CD4-positive, alpha-beta T cell treated with Interleukin-21 for 1 hour (primary cell): Measurements from ENCODE around the gene LY9.
A peak's percentile ranks its signal among the peaks of the same experiment; 100 is the strongest.

Experiments used
- DNase-seq: peaks from one replicate; pipeline ENCODE4 v3.0.0-alpha.2; 2020

The LY9 gene, protein sequence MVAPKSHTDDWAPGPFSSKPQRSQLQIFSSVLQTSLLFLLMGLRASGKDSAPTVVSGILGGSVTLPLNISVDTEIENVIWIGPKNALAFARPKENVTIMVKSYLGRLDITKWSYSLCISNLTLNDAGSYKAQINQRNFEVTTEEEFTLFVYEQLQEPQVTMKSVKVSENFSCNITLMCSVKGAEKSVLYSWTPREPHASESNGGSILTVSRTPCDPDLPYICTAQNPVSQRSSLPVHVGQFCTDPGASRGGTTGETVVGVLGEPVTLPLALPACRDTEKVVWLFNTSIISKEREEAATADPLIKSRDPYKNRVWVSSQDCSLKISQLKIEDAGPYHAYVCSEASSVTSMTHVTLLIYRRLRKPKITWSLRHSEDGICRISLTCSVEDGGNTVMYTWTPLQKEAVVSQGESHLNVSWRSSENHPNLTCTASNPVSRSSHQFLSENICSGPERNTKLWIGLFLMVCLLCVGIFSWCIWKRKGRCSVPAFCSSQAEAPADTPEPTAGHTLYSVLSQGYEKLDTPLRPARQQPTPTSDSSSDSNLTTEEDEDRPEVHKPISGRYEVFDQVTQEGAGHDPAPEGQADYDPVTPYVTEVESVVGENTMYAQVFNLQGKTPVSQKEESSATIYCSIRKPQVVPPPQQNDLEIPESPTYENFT

DNA sequence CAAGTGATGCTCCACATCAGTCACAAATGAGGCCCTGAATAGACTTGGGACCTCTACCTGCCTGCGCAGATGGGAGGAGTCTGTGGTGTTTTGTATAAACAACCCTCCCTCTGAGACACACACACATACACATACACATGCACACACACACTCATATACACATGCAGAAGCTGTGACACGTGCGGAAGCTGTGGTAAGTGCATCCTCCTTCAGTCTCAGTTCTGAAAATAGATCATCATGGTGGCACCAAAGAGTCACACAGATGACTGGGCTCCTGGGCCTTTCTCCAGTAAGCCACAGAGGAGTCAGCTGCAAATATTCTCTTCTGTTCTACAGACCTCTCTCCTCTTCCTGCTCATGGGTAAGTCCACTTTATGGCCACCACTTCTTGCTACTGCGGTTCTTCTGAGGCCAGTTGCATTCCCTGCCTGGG, at the start of gene LY9:
TSS of gene LY9 (plus strand) at position 224 of the 433 bp plus-strand sequence. CDS start at position 238, 14 bp downstream.
- peak; percentile 94 for DNase-seq

DNA sequence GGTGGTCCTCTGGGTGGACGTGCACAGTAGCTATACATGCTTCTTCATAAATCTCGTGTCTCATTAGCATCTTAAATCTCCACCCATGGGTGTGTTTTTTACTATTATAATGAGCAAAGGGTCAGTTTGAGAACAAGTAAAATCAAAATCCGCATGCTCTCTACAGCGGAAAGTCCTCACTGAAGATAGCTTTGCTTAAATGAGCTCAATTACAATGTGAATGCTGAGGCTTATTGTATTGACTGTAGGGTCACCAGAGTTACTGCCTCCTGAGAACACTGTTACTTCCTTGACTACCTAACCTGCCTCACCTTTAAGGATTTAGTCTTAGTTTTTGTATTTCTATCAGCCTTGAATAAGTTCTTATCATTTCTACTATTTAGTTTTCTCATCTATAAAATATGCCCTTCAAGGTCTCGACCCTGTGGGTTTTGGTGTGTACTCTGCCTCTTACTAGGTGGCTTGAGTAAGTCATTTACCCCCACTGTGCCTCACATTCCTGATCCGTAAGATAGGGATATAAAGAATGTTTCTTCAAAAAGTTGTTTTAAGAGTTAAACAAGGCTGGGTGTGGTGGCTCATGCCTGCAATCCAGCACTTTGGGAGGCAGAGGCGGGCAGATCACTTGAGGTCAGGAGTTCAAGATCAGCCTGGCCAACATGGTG, 49.0 kb upstream of the LY9 start:
- no peak for DNase-seq

DNA sequence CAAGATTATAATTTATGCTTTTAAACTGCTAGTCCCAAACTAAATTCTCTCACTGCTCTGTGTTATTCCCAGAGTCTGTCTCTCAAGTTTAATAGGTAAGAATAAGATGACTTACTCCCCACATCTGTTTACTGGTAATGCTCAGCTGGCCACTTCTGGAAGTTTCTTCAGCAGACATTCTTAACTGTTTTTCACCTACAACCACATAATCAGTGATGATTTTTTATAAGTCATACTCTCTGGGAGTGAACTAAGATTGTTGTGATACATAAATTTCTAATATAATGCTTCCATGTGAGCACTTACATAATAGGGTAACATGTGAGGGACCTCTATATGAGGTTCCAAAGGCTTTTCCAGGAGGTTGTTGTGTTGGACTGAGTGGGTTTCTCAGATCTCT, 48.3 kb upstream of the LY9 start:
- no peak for DNase-seq

DNA sequence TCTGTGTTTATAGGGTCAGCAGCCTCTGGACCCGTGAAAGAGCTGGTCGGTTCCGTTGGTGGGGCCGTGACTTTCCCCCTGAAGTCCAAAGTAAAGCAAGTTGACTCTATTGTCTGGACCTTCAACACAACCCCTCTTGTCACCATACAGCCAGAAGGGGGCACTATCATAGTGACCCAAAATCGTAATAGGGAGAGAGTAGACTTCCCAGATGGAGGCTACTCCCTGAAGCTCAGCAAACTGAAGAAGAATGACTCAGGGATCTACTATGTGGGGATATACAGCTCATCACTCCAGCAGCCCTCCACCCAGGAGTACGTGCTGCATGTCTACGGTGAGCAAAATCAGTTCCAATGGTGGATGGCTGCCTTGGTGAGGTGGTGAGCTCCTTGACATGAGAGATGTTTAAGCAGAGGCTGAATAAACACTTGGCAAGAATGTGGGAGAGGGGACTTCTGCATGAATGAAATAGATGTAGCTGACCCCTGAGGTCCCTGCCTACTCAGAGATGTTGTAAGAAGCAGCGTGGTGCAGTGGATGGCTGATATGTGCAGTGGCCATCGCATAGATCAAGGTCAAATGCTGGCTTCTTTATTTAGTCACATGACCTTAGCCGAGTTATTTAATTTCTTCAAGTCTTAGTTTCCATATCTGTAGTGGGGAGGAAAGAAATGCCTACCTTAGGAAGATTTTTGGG, 47.6 kb upstream of the LY9 start:
- no peak for DNase-seq

DNA sequence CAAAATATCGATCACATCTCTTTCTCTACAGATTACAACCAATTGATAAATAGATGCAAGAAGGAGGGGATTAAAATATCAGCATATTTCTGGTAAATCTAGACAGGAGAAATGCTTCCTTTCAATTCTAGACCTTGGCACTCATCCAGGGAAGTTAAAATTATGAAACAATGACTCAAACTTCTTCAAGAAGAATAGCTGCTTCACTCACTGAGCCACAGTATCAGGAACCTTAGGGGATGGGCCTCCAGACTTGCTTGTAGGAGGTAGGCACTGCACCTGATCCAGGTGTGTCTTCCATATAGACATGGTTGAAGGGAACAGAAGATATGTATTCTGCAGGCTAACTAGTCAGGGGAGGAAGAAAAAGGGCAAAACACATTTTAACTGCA, 47.1 kb upstream of the LY9 start:
- DNase-seq = no peak

DNA sequence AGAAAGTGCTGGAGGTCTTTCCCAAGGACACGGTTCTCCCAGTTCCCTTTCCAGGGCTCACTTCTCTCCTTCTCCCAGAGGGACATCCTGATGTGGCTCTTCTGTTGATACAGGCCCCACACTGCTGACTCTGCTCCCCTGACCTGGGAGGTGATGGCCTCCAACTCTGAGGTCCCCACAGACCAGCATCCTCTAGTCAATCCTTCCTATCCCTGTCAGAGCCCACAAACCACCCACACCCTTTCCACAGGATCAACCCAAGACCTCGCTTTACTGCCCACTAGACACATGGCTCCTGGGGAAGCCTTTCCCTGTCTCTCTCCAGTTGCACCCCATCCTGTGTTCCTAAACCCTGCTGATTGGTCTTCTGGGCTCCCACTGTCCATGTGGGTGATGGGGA, 45.4 kb upstream of the LY9 start:
- DNase-seq = no peak

DNA sequence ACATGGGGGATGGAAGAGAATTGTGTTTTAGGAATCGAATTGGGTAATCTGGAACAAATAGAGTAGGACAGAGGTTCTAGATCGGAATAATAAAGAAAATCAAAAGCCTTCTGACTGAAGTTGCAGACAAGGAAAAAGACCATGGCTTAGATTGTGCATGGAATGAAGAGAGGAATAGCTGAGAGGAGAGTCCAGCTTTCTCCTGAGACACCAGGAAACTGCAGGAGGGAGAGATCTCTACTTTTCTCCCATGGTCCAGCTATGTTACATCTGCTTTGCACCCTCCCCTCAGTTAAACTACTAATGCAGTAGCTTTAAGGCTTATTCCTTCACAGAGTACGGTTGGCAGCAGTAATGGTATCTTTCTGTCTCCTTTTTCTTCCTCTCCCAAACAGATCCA, 43.6 kb upstream of the LY9 start:
- no peak for DNase-seq

DNA sequence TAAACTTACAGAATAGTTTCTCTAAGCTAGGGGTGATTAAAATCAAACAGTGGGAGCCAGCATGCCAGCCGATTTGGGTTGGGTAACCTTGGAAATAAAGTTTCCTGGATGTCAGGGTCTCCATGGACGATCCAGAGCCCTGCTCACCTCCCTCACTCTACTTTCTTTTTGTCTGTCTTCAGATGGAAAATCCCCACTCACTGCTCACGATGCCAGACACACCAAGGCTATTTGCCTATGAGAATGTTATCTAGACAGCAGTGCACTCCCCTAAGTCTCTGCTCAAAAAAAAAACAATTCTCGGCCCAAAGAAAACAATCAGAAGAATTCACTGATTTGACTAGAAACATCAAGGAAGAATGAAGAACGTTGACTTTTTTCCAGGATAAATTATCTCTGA, 43.0 kb upstream of the LY9 start:
- no peak for DNase-seq

DNA sequence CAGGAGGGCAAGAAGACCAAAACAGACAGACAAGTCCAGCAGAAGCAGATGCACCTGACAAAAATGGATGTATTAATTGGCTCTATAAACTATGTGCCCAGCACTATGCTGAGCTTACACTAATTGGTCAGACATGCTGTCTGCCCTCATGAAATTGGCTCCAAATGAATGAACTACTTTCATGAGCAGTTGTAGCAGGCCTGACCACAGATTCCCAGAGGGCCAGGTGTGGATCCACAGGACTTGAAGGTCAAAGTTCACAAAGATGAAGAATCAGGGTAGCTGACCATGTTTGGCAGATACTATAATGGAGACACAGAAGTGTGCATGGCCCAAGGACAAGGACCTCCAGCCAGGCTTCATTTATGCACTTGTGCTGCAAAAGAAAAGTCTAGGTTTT, 42.4 kb upstream of the LY9 start:
- no peak for DNase-seq

DNA sequence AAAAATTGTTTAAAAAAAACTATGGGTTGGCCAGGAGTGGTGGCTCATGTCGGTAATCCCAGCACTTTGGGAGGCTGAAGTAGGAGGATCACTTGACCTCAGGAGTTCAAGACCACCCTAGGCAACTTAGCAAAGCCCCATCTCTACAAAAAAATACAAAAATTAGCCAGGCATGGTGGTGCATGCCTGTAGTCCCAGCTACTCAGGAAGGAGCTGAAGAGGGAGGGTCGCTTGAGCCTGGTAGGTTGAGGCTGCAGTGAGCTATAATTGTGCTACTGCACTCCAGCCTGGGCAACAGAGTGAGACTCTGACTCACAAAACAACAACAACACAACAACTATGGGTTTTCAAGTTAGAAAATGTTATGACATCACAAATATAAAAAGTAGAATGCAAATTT, 40.5 kb upstream of the LY9 start:
- no peak for DNase-seq

DNA sequence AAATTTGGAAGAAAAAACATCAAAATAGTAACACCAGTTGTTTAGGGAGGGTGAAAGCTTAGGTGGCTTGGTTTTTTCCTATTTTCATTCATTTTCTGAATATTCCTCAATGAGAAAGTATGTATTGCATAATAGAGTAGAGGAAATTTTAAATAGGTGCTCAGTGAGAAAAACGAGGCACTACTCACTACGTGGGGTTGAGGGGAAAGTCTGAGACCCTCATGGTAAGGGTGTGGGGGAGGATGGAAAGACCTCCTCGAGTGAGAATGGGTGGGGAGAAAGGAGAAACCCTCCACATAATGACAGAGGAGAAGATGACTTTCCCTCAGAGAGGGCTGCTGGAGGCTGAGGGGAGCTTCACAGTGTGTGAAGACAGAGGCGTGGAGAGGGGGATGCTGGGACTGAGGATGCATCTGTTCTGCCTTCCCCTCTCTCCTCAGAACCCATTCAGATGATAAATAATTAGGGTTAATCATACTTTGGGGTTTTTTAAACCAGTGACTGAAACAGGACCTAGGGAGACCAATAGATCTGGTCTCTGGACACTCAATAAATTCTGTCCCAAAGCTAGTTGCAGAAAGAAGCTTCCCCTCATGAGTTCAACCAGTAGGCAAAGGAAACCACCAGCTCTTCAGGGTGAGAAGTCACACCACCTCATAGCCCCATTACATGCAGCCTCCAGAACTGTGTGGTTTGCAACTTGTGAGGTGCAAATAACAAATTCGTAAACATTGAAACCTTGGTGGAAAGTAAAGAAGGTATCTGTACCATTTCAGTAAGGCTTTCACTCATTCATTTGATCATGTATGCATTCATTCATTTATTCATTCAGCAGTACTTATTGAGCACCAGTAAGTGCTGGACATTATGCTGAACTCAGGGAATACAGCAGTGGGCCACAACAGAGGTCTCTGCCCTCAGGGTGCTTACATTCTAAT, 39.8 kb upstream of the LY9 start:
- DNase-seq = peak; percentile 64

DNA sequence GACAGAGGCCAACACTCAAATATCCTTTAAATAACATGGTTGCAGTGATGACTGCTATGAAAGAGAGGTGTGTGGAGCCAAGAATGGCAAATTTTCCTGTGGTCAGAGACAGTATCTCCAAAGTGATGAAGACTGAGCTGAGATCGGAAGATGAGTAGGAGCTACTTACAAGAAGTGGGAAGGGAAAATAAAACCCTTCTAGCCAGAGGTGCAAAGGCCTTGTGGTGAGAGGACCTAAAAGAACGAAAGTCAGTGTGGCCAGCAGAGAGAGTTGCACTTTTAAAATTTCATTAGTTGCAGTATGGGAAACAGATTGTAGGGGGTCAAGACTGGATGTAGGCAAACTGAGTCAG, 39.1 kb upstream of the LY9 start:
- no peak for DNase-seq

DNA sequence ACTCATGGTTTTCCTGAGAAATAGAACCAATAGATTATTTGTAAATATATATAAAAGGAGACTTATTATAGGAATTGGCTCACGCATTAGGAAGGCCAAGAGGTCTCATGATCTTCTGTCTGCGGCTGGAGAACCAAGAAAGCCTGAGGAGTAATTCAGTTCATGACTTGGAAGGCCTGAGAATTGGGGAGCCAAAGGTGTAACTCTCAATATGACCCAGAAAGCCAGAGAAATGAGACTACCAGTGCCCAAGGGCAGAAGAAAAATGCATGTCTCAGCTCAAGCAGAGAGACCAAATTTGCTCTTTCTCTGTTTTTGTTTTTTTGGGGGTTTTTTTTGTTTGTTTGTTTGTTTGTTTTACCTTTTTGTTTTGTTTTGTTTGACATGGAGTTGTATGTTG, 37.5 kb upstream of the LY9 start:
- DNase-seq = no peak

DNA sequence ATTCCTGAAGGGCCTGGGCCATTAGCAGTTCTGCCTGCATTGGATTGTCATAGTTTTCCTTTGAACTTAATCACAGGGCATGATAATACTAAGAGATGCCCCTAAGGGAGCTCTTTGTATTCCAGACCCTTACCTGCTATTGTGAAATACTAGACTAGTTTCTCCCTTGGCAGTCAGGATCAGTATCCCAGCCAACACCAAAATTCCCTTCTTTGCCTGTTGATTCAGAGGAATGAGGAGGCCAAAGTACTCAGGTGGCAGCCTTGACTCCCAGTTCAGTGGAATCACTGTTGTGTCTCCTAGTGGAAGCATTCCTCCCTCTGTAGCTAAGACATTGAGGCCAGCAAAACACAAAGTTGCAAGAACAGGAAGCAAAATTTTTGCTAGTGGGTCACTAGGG, 36.2 kb upstream of the LY9 start:
- DNase-seq = no peak

DNA sequence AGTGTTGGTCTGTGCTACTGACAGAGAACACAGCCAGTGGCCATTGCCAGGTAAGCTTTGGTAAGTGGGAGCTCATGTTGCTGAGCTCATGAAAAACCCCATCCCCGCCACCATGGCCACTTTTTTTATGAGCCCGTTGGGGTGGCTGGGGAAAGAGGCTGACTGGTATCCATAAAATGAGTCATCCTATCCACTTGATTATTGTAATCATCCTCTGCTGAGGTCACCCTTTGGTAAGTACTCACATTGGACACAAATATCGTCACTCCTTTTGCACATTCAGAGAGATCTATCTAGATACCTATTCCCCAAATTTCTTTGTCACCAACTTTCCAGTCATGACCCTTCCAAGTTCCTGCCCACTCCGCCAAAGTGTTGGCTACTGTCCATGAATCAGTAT, 34.9 kb upstream of the LY9 start:
- DNase-seq = no peak

DNA sequence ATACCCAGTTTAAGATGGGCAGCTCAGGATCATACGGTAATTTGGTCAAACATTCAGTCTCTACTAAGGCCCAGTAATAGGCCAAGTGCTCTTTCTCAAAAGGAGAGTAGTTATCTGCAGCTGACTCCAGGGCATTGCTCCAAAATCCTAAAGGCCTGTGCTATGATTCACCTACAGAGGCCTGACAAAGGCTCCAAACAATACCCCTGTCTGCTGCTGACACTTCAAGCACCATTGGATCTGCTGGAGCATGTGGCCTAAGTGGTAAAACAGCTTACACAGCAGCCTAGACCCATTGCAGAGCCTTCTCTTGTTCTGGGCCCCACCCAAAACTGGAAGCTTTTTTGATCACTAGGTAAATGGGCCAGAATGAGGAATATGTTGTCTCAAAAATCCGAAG, 34.1 kb upstream of the LY9 start:
- no peak for DNase-seq

DNA sequence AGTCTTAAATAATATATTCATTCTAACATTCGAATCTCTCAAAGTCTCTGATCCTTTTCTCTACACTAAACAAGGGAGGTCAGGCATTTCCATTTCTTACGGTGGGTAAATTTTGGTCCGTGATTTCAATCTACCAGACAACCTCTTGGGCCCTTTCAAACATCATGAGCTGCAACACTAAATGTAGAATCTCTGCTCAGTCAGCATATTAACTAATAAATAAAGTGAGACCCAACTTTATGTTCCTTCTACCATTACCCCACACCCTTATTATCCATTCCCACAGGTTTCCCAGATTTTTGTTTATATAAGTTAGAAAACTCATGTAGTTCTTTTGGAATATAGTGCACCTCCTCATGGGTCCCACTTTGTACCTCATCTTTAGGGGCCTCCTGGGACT, 32.0 kb upstream of the LY9 start:
- DNase-seq = no peak

DNA sequence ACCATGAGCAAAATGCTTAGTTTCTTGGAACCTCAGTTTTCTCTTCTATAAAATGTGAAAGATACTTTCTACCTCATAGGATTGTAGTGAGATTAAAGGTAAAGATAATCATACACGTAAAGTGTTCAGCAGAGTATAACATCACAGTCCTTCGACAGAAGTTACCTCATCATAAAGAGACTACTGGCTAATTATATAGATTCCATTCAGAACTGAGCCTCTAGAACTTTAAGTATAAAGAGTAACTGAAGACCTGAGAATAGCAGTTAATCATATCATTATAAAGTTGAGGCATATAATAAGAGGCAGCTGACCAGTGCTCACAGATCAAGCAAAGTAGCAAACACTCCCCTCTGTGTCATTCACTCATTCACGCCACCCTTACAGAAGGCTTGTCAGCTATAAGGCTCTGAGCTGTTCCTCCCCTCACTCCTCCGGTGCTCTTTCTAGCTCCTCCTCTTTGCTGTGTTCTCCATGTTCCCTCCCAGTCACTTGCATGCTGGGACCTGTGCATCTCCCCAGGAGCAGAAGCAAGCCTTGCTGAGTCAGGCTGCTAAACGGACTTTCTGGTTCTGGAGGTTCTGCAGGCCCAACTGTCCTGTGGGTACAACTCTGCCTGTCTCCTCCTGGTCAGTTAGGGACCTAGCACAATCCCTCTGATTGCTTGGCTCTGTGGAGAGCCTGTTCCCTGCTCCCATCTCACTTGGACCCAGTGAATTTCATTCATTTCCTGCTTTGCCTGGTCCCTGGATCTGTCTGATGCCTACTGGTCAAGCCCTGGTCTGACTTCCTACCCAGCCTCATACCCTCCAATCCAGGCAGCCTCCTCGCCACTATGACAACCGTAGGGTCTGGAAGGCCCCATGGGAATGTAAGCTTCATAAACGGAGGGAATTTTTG, 28.3 kb upstream of the LY9 start:
- peak; percentile 34 for DNase-seq

DNA sequence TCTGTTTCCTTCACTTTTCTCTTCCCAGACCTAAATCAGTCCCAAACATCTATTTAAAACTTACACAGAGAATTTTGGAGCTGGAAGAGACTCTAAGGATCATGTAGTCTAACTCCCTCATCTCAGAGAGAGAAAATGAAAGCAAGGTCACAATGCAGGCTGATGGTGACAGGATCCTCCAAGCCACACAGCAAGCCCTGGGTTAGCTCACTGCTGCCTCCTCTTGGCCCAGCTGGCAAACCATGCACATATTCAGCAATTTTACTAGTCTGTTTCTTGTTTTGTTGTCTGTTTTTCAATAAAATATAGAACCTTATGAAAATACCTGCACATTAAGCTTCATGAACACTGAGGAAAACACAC, 27.7 kb upstream of the LY9 start:
- DNase-seq = peak; percentile 90

DNA sequence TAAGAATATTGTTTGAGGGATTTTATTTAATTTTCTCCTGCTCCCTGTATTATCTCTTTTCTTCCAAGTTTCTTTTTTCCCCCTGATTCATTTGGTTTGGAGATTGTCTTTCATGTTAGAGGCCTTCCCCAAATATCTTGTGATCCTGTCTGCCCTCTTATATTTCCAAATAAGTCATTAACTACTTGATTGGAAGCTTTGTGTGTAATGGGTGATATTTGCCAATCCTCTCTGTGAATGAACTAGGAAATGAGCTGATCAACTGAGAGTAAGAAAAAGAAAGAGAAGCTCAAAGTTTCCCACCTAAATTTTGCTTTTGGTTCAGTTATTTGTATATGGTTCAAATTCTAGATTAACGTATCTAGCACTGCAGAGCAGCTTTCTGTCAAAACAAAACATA, 23.6 kb upstream of the LY9 start:
- no peak for DNase-seq

DNA sequence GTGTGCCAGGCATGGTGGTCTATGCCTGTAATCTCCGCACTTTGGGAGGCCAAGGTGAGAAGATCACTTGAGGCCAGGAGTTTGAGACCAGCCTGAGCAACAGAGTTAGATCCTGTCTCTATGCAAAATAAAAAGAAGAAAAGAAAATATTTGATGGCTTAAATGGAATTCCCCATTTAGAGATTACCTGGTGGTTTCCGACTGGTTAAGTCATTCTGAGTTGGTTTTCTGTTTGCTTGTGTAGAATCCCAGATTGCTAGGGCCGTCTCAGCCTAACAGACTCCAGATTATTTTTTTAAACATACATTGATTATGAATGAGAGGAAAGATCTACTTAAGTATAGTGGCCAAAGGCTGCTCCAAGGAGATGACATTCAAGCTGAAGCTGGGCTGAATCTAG, 22.9 kb upstream of the LY9 start:
- DNase-seq = no peak
